Astrocyte (in vitro differentiated cells and primary cell): ENCODE data around the gene AGXT2. TPM values are rescaled to one million over a fixed set of nuclear protein-coding genes. Genes with fewer than 3 reads are reported as not detected.

ENCODE experiments used
- DNase-seq: peaks from one replicate; pipeline ENCODE4 v3.0.0-alpha.2; 2010; ENCODE audit warnings: low read depth
- FAIRE-seq: peaks from 2 replicates; lab custom pipeline; 2011; peaks lifted over from hg19 to GRCh38; lab: Jason Lieb, UNC
- H2AFZ ChIP-seq: 2 replicates; pipeline ENCODE4 v1.6.0; 2012; ENCODE audit warnings: low read depth, low read length, inconsistent platforms
- H3K27ac ChIP-seq: 2 replicates; pipeline ENCODE4 v1.5.1; 2011; ENCODE audit warnings: low read depth, low read length, inconsistent platforms
- H3K27me3 ChIP-seq: 2 replicates; pipeline ENCODE4 v1.6.0; 2011; ENCODE audit warnings: low read length, inconsistent platforms; ENCODE audit not compliant: insufficient read depth
- H3K36me3 ChIP-seq: 2 replicates; pipeline ENCODE4 v1.5.1; 2011; ENCODE audit warnings: low read length, inconsistent platforms; ENCODE audit not compliant: insufficient read depth
- H3K4me1 ChIP-seq: 2 replicates; pipeline ENCODE4 v1.5.1; 2011; ENCODE audit warnings: low read length, inconsistent platforms; ENCODE audit not compliant: insufficient read depth
- H3K4me2 ChIP-seq: 2 replicates; pipeline ENCODE4 v1.6.0; 2012; ENCODE audit warnings: low read length, inconsistent platforms
- H3K4me3 ChIP-seq: 2 replicates; pipeline ENCODE4 v1.5.1; 2011; ENCODE audit warnings: low read depth, mild to moderate bottlenecking, low read length, inconsistent platforms; ENCODE audit not compliant: insufficient read depth
- H3K79me2 ChIP-seq: 2 replicates; pipeline ENCODE4 v1.6.0; 2012; ENCODE audit warnings: mild to moderate bottlenecking, low read length, inconsistent platforms; ENCODE audit not compliant: insufficient read depth
- H3K9ac ChIP-seq: 2 replicates; pipeline ENCODE4 v1.6.0; 2012; ENCODE audit warnings: mild to moderate bottlenecking, low read length, inconsistent platforms
- H3K9me3 ChIP-seq: 2 replicates; pipeline ENCODE4 v1.5.1; 2012; ENCODE audit warnings: low read depth, mild to moderate bottlenecking, low read length, inconsistent platforms; ENCODE audit not compliant: insufficient read depth
- H4K20me1 ChIP-seq: 2 replicates; pipeline ENCODE4 v1.6.0; 2012; ENCODE audit warnings: low read length, inconsistent platforms; ENCODE audit not compliant: insufficient read depth
- H3K27ac Mint-ChIP-seq: one replicate; pipeline ENCODE4 v1.8.0; 2021; ENCODE audit warnings: mild to moderate bottlenecking, mixed read lengths; ENCODE audit not compliant: unreplicated experiment
- H3K27me3 Mint-ChIP-seq: one replicate; pipeline ENCODE4 v1.8.0; 2021; ENCODE audit warnings: low read depth, mixed read lengths; ENCODE audit not compliant: unreplicated experiment
- H3K36me3 Mint-ChIP-seq: one replicate; pipeline ENCODE4 v1.8.0; 2021; ENCODE audit warnings: low read depth, mixed read lengths; ENCODE audit not compliant: unreplicated experiment
- H3K4me1 Mint-ChIP-seq: one replicate; pipeline ENCODE4 v1.8.0; 2021; ENCODE audit warnings: low read depth, mixed read lengths; ENCODE audit not compliant: unreplicated experiment
- H3K4me3 Mint-ChIP-seq: one replicate; pipeline ENCODE4 v1.8.0; 2021; ENCODE audit warnings: mild to moderate bottlenecking, moderate library complexity, mixed read lengths; ENCODE audit not compliant: unreplicated experiment
- H3K9me3 Mint-ChIP-seq: one replicate; pipeline ENCODE4 v1.8.0; 2021; ENCODE audit warnings: mild to moderate bottlenecking, mixed read lengths; ENCODE audit not compliant: unreplicated experiment
- EZH2 ChIP-seq: IDR thresholded peaks from 2 replicates; pipeline ENCODE4 v1.6.1; 2012; ENCODE audit warnings: mild to moderate bottlenecking, low read length, inconsistent platforms; ENCODE audit not compliant: insufficient read depth
- total RNA-seq: library from RNA; stranded (reverse); gene quantifications from 2 replicates; pipeline ENCODE4 v1.2.1, GENCODE V29; 2021
- TF ChIP-seq, protein P1 (sequence below): IDR thresholded peaks from 2 replicates; pipeline ENCODE4 v1.5.1; 2011; ENCODE audit warnings: low read depth, mild to moderate bottlenecking, inconsistent platforms, low read length, moderate library complexity; ENCODE audit not compliant: insufficient read depth

AGXT2 gene
- total RNA-seq, 1 donor from 2014 or later, result not detected

DNA sequence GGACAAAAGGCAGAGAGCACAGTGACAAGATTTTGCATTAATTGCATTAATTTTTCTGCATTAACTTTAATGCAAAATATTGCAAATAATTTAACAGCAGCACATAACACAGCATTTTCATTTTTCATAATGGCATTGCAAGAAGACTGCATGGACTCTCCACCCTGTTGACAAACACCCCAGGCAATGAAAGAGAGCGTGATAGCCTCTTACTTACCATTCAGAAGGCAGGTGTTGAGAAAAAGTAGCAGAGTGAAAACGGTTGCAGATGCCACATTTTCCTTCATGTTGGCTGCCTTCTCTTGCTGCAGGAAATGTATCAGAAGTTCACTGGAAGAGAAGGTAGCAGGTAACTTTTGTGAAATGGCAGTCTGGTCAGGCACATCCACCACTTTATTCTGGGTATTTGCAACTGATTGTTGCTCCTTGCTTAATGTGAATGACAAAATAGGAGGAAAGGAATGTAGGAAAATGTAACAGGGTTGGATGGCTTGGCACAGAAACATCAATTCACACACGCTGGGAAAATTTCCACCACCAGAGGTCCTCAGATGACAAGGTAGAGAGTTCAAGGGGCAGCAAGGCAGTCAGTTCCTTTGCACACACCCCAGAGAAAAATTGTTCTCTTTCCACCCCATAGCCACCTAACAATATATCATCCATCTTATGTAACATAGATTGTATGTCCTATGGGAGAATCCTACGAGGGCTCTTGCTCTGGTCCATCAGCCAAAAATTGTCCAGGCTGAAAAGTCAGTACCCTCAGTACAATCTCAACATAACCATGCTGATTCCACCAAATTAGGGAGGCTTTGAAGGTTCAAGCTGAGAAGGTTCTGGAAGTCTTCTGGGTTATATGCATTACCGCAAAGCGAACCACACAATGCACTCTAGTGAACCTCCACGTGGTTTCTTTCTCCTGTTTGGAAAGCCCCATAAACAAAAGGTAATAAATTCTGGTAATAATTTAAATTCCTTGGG, 41.9 kb upstream of the AGXT2 start:
- H3K27me3 Mint-ChIP-seq, result peaks cover 14% of the 10 kb centered on the region
- H3K79me2 ChIP-seq, result no peaks in the 10 kb centered on the region
- H3K9me3 ChIP-seq, result no peaks in the 10 kb centered on the region
- no peaks in the 10 kb centered on the region for H3K36me3 ChIP-seq
- no peaks in the 10 kb centered on the region for H3K9me3 Mint-ChIP-seq
- DNase-seq (peak; percentile 44), FAIRE-seq (peak; percentile 82)
- H3K9ac ChIP-seq, result no peak overlapping the region
- H3K4me1 Mint-ChIP-seq, result peaks cover 8% of the 10 kb centered on the region
- TF ChIP-seq, protein P1, sequence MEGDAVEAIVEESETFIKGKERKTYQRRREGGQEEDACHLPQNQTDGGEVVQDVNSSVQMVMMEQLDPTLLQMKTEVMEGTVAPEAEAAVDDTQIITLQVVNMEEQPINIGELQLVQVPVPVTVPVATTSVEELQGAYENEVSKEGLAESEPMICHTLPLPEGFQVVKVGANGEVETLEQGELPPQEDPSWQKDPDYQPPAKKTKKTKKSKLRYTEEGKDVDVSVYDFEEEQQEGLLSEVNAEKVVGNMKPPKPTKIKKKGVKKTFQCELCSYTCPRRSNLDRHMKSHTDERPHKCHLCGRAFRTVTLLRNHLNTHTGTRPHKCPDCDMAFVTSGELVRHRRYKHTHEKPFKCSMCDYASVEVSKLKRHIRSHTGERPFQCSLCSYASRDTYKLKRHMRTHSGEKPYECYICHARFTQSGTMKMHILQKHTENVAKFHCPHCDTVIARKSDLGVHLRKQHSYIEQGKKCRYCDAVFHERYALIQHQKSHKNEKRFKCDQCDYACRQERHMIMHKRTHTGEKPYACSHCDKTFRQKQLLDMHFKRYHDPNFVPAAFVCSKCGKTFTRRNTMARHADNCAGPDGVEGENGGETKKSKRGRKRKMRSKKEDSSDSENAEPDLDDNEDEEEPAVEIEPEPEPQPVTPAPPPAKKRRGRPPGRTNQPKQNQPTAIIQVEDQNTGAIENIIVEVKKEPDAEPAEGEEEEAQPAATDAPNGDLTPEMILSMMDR, result peak; percentile 86
- TF ChIP-seq EZH2, result no peak
- peaks cover 10% of the 10 kb centered on the region for H3K4me1 ChIP-seq
- H3K36me3 Mint-ChIP-seq, result peaks cover 4% of the 10 kb centered on the region
- H3K4me3 Mint-ChIP-seq, result no peak overlapping the region
- H3K27ac Mint-ChIP-seq, result no peak overlapping the region
- no peak overlapping the region for H3K4me2 ChIP-seq
- H3K27ac ChIP-seq, result no peak overlapping the region
- H4K20me1 ChIP-seq, result no peaks in the 10 kb centered on the region
- no peak overlapping the region for H2AFZ ChIP-seq
- H3K4me3 ChIP-seq, result no peak overlapping the region
- H3K27me3 ChIP-seq, result no peaks in the 10 kb centered on the region

DNA sequence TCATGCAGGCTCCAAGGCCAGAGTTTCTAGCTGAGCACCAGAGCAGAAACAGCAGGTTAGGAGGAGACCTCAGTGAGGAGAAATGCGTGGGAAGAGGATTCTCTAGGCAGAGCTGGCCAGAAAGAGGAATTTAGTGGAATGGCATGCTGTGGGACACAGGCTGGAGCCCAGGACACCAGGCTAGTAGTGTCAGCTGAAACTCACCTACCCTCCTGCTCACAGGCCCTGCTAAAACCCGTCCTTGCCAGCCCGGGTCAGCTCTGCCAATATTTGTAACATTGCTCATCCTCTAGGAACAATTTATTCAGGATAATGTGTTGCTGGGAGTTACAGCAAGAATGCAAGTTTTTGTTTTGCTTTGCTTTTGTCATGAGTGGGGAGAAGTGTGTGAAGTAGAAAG, 40.2 kb upstream of the AGXT2 start:
- H3K79me2 ChIP-seq, result no peaks in the 10 kb centered on the region
- H4K20me1 ChIP-seq, result no peaks in the 10 kb centered on the region
- H3K9me3 ChIP-seq, result no peaks in the 10 kb centered on the region
- H3K4me1 Mint-ChIP-seq, result peaks cover 8% of the 10 kb centered on the region
- no peak overlapping the region for H3K9ac ChIP-seq
- TF ChIP-seq, protein P1, result no peak
- no peak for TF ChIP-seq EZH2
- H3K27ac Mint-ChIP-seq, result peak overlapping the region; percentile 62
- DNase-seq, result peak; percentile 42
- no peak overlapping the region for H3K4me3 ChIP-seq
- no peak overlapping the region for H2AFZ ChIP-seq
- no peaks in the 10 kb centered on the region for H3K36me3 ChIP-seq
- H3K9me3 Mint-ChIP-seq, result no peaks in the 10 kb centered on the region
- peaks cover 14% of the 10 kb centered on the region for H3K27me3 Mint-ChIP-seq
- FAIRE-seq, result no peak
- H3K27ac ChIP-seq, result no peak overlapping the region
- no peak overlapping the region for H3K4me3 Mint-ChIP-seq
- no peaks in the 10 kb centered on the region for H3K36me3 Mint-ChIP-seq
- peak overlapping the region; percentile 18 for H3K4me2 ChIP-seq
- H3K27me3 ChIP-seq, result no peaks in the 10 kb centered on the region
- peaks cover 10% of the 10 kb centered on the region for H3K4me1 ChIP-seq

DNA sequence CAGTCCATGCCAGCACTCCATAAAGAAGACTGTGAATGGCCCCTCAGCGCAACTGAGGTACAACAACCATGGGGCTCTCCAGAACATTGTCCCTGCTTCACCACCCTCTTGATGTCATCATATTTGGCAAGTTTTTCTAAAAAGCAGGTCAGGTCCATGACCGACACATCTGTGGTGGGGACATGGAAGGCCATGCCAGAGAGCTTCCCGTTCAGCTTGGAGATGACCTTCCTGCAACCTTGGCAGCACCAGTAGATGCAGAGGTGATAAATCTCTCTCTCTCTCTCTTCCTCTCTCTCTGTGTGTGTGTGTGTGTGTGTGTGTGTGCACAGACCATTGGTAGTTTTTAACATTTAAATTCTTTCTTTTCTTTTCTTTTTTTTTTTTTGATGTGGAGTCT, 35.4 kb upstream of the AGXT2 start:
- H3K9me3 ChIP-seq, result no peaks in the 10 kb centered on the region
- peaks cover 4% of the 10 kb centered on the region for H3K9me3 Mint-ChIP-seq
- FAIRE-seq, result no peak

More for the DNA sequence above, 35.4 kb upstream of the AGXT2 start:
- H4K20me1 ChIP-seq, result no peaks in the 10 kb centered on the region
- Mint-ChIP-seq H3K4me1 (peaks cover 7% of the 10 kb centered on the region), H3K27me3 (peaks cover 14% of the 10 kb centered on the region), H3K4me3 (no peak overlapping the region), H3K27ac (no peak overlapping the region), H3K36me3 (no peaks in the 10 kb centered on the region)
- no peak overlapping the region for H3K4me2 ChIP-seq
- no peak for DNase-seq
- H2AFZ ChIP-seq, result no peak overlapping the region
- peaks cover 6% of the 10 kb centered on the region for H3K4me1 ChIP-seq
- H3K27me3 ChIP-seq, result no peaks in the 10 kb centered on the region
- no peak for TF ChIP-seq EZH2
- TF ChIP-seq, protein P1, result no peak
- H3K27ac ChIP-seq, result no peak overlapping the region
- H3K36me3 ChIP-seq, result no peaks in the 10 kb centered on the region
- no peak overlapping the region for H3K9ac ChIP-seq
- no peak overlapping the region for H3K4me3 ChIP-seq
- no peaks in the 10 kb centered on the region for H3K79me2 ChIP-seq
